MM.1S (cell line): ENCODE data around the gene CNTNAP2.

Experiments used
- DNase-seq: peaks from one replicate; pipeline ENCODE4 v3.0.0-alpha.2; 2015
- H2AFZ ChIP-seq: fragments of 300-600 bp; sonication (generic); 2 replicates; pipeline ENCODE4 v1.6.0; 2016; ENCODE audit warnings: antibody characterized with exemption, low read length
- H3F3A ChIP-seq: fragments of 300-600 bp; sonication (generic); 2 replicates; pipeline ENCODE4 v1.6.1; 2016; ENCODE audit warnings: mild to moderate bottlenecking, antibody characterized with exemption, low read length, moderate library complexity, mixed read lengths; ENCODE audit not compliant: insufficient read depth
- H3K27ac ChIP-seq: fragments of 300-600 bp; sonication (generic); 2 replicates; pipeline ENCODE4 v1.5.1; 2016; ENCODE audit warnings: mild to moderate bottlenecking, low read length
- H3K27me3 ChIP-seq: fragments of 300-600 bp; sonication (generic); replicated peaks from 2 replicates; pipeline ENCODE4 v1.6.0; 2016; ENCODE audit warnings: low read length; ENCODE audit not compliant: insufficient read depth
- H3K36me3 ChIP-seq: fragments of 300-600 bp; sonication (generic); replicated peaks from 2 replicates; pipeline ENCODE4 v1.6.1; 2016; ENCODE audit warnings: mild to moderate bottlenecking, low read length, mixed read lengths; ENCODE audit not compliant: insufficient read depth
- H3K4me1 ChIP-seq: fragments of 300-600 bp; sonication (generic); 2 replicates; pipeline ENCODE4 v1.6.1; 2016; ENCODE audit warnings: low read length, mixed read lengths
- H3K4me2 ChIP-seq: fragments of 300-600 bp; sonication (generic); 2 replicates; pipeline ENCODE4 v1.6.0; 2016; ENCODE audit warnings: low read depth, low read length
- H3K4me3 ChIP-seq: fragments of 300-600 bp; sonication (generic); 2 replicates; pipeline ENCODE4 v1.5.1; 2016; ENCODE audit warnings: low read length, mixed read lengths
- H3K79me2 ChIP-seq: fragments of 300-600 bp; sonication (generic); 2 replicates; pipeline ENCODE4 v1.6.1; 2016; ENCODE audit warnings: mixed run types, low read length, mixed read lengths
- H3K9ac ChIP-seq: fragments of 300-600 bp; sonication (generic); 2 replicates; pipeline ENCODE4 v1.6.1; 2016; ENCODE audit warnings: low read length, mixed read lengths
- H3K9me2 ChIP-seq: fragments of 300-600 bp; sonication (generic); replicated peaks from 2 replicates; pipeline ENCODE4 v1.6.1; 2016; ENCODE audit warnings: mild to moderate bottlenecking, low read length, mixed read lengths; ENCODE audit not compliant: insufficient read depth
- H3K9me3 ChIP-seq: fragments of 300-600 bp; sonication (generic); replicated peaks from 2 replicates; pipeline ENCODE4 v1.6.1; 2016; ENCODE audit warnings: mild to moderate bottlenecking, low read length, mixed read lengths; ENCODE audit not compliant: insufficient read depth
- H4K20me1 ChIP-seq: fragments of 300-600 bp; sonication (generic); 2 replicates; pipeline ENCODE4 v1.6.1; 2016; ENCODE audit warnings: mild to moderate bottlenecking, low read length, moderate library complexity, mixed read lengths; ENCODE audit not compliant: insufficient read depth
- CTCF ChIP-seq: fragments of 300-600 bp; sonication (generic); IDR thresholded peaks from 2 replicates; pipeline ENCODE4 v1.5.1; 2016; ENCODE audit warnings: antibody characterized with exemption, low read length, mixed read lengths
- EZH2 ChIP-seq: fragments of 300-600 bp; sonication (generic); optimal IDR thresholded peaks from 2 replicates; pipeline ENCODE3; 2017; ENCODE audit warnings: low read depth, mild to moderate bottlenecking, antibody characterized with exemption, low read length, mixed read lengths
- EZH2phosphoT487 ChIP-seq: fragments of 300-600 bp; sonication (generic); IDR thresholded peaks from 2 replicates; pipeline ENCODE4 v1.6.1; 2018; ENCODE audit warnings: antibody characterized with exemption, low read length

CNTNAP2 gene

GRCh38 chr7:147859486-147859885, 1742.9 kb downstream of the CNTNAP2 start:
- DNase-seq: no peak
- Histone ChIP-seq H4K20me1 (no peaks in the 10 kb centered on the region), H3K27ac (no peak overlapping the region), H3K36me3 (no peaks in the 10 kb centered on the region), H3K4me3 (no peak overlapping the region), H3K4me1 (no peaks in the 10 kb centered on the region), H3K79me2 (no peaks in the 10 kb centered on the region), H2AFZ (no peak overlapping the region), H3F3A (no peaks in the 10 kb centered on the region), H3K9ac (no peak overlapping the region), H3K9me3 (no peaks in the 10 kb centered on the region), H3K9me2 (no peaks in the 10 kb centered on the region), H3K4me2 (no peak overlapping the region), H3K27me3 (no peaks in the 10 kb centered on the region)
- TF ChIP-seq CTCF: no peak
- TF ChIP-seq EZH2phosphoT487: no peak
- TF ChIP-seq EZH2: no peak

GRCh38 chr7:147861058-147861716, 1744.6 kb downstream of the CNTNAP2 start:
- Histone ChIP-seq H3K9me3 (no peaks in the 10 kb centered on the region), H3K27ac (no peak overlapping the region), H3K36me3 (no peaks in the 10 kb centered on the region), H3K4me3 (no peak overlapping the region), H3K9me2 (no peaks in the 10 kb centered on the region), H3K4me1 (no peaks in the 10 kb centered on the region), H3K4me2 (no peak overlapping the region), H3F3A (no peaks in the 10 kb centered on the region), H4K20me1 (no peaks in the 10 kb centered on the region), H3K79me2 (no peaks in the 10 kb centered on the region), H3K9ac (no peak overlapping the region), H3K27me3 (no peaks in the 10 kb centered on the region), H2AFZ (no peak overlapping the region)
- no peak for DNase-seq
- no peak for TF ChIP-seq EZH2
- no peak for TF ChIP-seq EZH2phosphoT487
- no peak for TF ChIP-seq CTCF

GRCh38 chr7:147861945-147862344, 1745.3 kb downstream of the CNTNAP2 start:
- Histone ChIP-seq H2AFZ (no peak overlapping the region), H3K27ac (no peak overlapping the region), H3K79me2 (no peaks in the 10 kb centered on the region), H3F3A (no peaks in the 10 kb centered on the region), H3K36me3 (no peaks in the 10 kb centered on the region), H4K20me1 (no peaks in the 10 kb centered on the region), H3K9ac (no peak overlapping the region), H3K4me2 (no peak overlapping the region), H3K27me3 (no peaks in the 10 kb centered on the region), H3K9me3 (no peaks in the 10 kb centered on the region), H3K9me2 (no peaks in the 10 kb centered on the region), H3K4me3 (no peak overlapping the region), H3K4me1 (no peaks in the 10 kb centered on the region)
- DNase-seq: no peak
- TF ChIP-seq CTCF: no peak
- no peak for TF ChIP-seq EZH2
- no peak for TF ChIP-seq EZH2phosphoT487
